ENCODE data around the gene CD4. TPM values are rescaled to one million over a fixed set of nuclear protein-coding genes. Genes with fewer than 3 reads are reported as not detected.
"Not testable (repeated sequence)": the region's sequence is repeated elsewhere in the genome, so short reads cannot be mapped to it uniquely, and the experiment has no call there.

The CD4 gene
- total RNA-seq, 1 donor from 2014 or later: not detected

DNA sequence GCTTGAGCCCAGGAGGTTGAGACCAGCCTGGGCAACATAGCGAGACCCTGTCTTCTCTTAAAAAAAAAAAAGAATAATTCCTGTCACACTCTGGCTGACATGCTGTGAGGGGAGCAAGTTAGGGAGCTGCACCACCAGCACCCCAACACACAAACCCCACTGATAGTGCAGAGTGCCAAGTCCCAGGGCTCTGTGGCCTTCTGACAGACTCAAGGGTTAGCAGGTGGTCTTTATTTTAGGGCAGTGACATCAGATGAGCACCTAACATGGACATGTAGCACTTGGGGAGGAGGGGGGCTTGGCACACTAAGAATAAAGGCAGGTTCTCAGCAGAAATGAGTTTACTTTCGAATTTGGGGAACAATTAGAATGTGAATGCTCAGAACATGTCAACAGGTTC lies 69.5 kb downstream of the CD4 start:
- Histone ChIP-seq H3K36me3 (ENCODE audit: control insufficient read depth, insufficient read depth, low read length) (peaks cover 50% of the 10 kb centered on the region), H3K4me3 (ENCODE audit: low read depth, low read length) (no peak overlapping the region), H3K27me3 (ENCODE audit: control insufficient read depth, insufficient read depth, low read length) (no peaks in the 10 kb centered on the region)
- TF ChIP-seq, protein P1, sequence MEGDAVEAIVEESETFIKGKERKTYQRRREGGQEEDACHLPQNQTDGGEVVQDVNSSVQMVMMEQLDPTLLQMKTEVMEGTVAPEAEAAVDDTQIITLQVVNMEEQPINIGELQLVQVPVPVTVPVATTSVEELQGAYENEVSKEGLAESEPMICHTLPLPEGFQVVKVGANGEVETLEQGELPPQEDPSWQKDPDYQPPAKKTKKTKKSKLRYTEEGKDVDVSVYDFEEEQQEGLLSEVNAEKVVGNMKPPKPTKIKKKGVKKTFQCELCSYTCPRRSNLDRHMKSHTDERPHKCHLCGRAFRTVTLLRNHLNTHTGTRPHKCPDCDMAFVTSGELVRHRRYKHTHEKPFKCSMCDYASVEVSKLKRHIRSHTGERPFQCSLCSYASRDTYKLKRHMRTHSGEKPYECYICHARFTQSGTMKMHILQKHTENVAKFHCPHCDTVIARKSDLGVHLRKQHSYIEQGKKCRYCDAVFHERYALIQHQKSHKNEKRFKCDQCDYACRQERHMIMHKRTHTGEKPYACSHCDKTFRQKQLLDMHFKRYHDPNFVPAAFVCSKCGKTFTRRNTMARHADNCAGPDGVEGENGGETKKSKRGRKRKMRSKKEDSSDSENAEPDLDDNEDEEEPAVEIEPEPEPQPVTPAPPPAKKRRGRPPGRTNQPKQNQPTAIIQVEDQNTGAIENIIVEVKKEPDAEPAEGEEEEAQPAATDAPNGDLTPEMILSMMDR (IDR thresholded peaks at IDR 0.05; ENCODE audit: insufficient read depth, low read length, severe bottlenecking): no peak
- FAIRE-seq: no peak
- no peak for DNase-seq (ENCODE audit: low read depth)

DNA sequence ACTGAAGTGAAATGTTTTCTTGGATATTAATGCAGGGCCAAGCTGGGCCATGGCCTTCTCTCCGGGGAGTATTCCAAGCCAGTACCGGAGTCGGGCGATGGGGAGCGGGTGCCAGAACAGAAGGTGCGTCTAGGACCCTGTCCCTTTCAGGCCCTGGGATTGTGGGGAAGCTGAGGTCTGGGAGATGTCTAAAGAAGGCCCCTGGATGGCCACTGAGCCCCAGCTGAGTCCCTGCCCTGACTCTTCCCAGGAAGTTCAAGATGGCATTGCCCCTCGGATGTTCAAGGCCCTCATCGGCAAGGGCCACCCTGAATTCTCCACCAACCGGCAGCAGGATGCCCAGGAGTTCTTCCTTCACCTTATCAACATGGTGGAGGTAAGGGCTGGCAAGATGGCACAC lies 70.8 kb downstream of the CD4 start:
- TF ChIP-seq, protein P1 (IDR thresholded peaks at IDR 0.05; ENCODE audit: insufficient read depth, low read length, severe bottlenecking): no peak
- Histone ChIP-seq H3K4me3 (ENCODE audit: low read depth, low read length) (no peak overlapping the region), H3K36me3 (ENCODE audit: control insufficient read depth, insufficient read depth, low read length) (peaks cover 55% of the 10 kb centered on the region)

DNA sequence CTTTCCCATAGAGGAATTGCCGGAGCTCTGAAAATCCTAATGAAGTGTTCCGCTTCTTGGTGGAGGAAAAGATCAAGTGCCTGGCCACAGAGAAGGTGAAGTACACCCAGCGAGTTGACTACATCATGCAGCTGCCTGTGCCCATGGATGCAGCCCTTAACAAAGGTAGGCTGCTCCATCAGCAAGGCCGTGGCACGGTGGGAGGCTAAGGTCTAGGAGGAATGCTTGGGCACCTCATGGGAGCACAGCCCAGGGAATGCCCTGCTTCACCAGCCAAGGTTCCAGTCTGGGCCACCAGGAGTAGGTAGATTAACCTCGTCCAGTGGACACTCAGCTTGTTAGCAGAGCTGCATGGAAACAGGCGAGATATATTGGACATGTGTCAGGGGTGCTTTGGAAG lies 71.6 kb downstream of the CD4 start:
- no peak for DNase-seq (ENCODE audit: low read depth)
- no peaks in the 10 kb centered on the region for H3K27me3 ChIP-seq (ENCODE audit: control insufficient read depth, insufficient read depth, low read length)
- H3K36me3 ChIP-seq (ENCODE audit: control insufficient read depth, insufficient read depth, low read length): peaks cover 55% of the 10 kb centered on the region
- FAIRE-seq: no peak
- TF ChIP-seq, protein P1 (IDR thresholded peaks at IDR 0.05; ENCODE audit: insufficient read depth, low read length, severe bottlenecking): no peak
- no peak overlapping the region for H3K4me3 ChIP-seq (ENCODE audit: low read depth, low read length)

More for the DNA sequence above, 70.8 kb downstream of the CD4 start:
- H3K27me3 ChIP-seq (ENCODE audit: control insufficient read depth, insufficient read depth, low read length): no peaks in the 10 kb centered on the region
- FAIRE-seq (no peak), DNase-seq (ENCODE audit: low read depth) (no peak)

DNA sequence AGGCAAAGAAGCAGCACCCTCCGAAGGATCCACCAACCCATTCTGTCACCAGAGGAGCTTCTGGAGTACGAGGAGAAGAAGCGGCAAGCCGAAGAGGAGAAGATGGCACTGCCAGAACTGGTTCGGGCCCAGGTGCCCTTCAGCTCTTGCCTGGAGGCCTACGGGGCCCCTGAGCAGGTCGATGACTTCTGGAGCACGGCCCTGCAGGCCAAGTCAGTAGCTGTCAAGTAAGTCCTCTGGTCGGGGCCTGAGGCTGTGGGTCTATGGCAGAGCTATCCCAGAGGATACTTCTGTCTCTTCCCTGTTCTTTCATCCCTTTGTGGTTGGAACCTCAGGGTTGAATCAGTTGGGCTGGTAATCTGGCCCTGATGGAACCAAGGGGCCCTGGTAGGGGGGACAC lies 72.1 kb downstream of the CD4 start:
- no peak overlapping the region for H3K4me3 ChIP-seq (ENCODE audit: low read depth, low read length)
- FAIRE-seq (no peak), DNase-seq (ENCODE audit: low read depth) (no peak)
- H3K36me3 ChIP-seq (ENCODE audit: control insufficient read depth, insufficient read depth, low read length): peaks cover 50% of the 10 kb centered on the region
- TF ChIP-seq, protein P1 (IDR thresholded peaks at IDR 0.05; ENCODE audit: insufficient read depth, low read length, severe bottlenecking): no peak
- H3K27me3 ChIP-seq (ENCODE audit: control insufficient read depth, insufficient read depth, low read length): no peaks in the 10 kb centered on the region

DNA sequence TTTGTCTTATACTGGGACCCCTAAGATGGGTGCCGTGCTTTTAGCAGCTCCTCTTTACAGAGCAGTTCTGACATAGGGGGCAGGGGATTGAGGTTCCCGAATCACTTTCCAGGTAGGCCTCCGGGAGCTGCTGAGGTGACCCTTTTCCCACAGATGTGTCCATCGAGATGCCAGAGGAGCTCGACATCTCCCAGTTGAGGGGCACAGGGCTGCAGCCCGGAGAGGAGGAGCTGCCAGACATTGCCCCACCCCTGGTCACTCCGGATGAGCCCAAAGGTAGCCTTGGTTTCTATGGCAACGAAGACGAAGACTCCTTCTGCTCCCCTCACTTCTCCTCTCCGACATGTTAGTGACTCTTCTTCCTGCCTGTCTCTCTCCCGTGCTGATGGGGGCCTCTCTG lies 73.7 kb downstream of the CD4 start:
- FAIRE-seq (no peak), DNase-seq (ENCODE audit: low read depth) (no peak)
- Histone ChIP-seq H3K36me3 (ENCODE audit: control insufficient read depth, insufficient read depth, low read length) (peaks cover 43% of the 10 kb centered on the region), H3K4me3 (ENCODE audit: low read depth, low read length) (no peak overlapping the region), H3K27me3 (ENCODE audit: control insufficient read depth, insufficient read depth, low read length) (no peaks in the 10 kb centered on the region)
- TF ChIP-seq, protein P1 (IDR thresholded peaks at IDR 0.05; ENCODE audit: insufficient read depth, low read length, severe bottlenecking): no peak

DNA sequence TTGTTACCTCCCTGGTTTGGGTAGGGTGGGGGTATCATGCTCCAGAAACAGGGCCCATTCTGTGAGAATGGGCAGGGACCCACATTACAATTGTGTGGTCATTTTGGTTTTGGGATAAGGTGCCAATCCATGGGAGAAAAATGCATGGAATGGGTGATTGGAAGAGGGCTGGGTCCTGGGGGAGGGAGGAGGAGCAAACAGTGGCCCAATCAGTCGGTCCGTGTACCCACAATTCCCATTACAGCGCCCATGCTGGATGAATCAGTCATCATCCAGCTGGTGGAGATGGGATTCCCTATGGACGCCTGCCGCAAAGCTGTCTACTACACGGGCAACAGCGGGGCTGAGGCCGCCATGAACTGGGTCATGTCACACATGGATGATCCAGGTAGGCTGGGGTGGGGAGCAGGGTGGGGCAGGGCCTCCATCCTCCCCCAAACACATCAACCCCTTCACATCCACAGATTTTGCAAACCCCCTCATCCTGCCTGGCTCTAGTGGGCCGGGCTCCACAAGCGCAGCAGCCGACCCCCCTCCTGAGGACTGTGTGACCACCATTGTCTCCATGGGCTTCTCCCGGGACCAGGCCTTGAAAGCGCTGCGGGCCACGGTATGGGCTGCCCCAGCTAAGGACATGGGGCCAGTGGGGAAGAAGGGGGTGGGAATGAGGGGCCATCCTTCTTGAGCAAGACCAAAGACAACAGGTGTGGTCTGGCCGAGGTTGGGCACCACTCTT lies 74.4 kb downstream of the CD4 start:
- peaks cover 39% of the 10 kb centered on the region for H3K36me3 ChIP-seq (ENCODE audit: control insufficient read depth, insufficient read depth, low read length)

DNA sequence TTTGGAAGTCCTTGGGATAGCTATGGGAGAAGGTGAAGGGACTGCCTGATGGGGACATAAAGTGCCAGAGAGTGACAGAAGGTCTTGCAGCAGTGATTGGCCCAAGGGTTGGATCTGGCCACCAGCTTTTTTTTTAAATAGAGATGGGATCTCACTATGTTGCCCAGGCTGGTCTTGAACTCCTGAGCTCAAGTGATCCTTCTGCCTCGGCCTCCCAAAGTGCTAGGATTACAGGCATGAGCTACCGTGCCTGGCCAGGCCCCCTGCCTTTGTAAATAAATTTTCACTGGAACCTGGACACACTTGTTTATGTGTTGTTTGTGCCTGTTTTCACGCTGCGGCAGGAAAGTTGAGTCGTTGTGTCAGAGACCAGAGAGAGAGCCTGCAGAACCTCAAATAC lies 76.0 kb downstream of the CD4 start:
- peaks cover 43% of the 10 kb centered on the region for H3K36me3 ChIP-seq (ENCODE audit: control insufficient read depth, insufficient read depth, low read length)
- DNase-seq (ENCODE audit: low read depth); FAIRE-seq; H3K4me3 ChIP-seq (ENCODE audit: low read depth, low read length); H3K27me3 ChIP-seq (ENCODE audit: control insufficient read depth, insufficient read depth, low read length): not testable (repeated sequence)

More for the DNA sequence above, 74.4 kb downstream of the CD4 start:
- FAIRE-seq (no peak), DNase-seq (ENCODE audit: low read depth) (no peak)
- TF ChIP-seq, protein P1 (IDR thresholded peaks at IDR 0.05; ENCODE audit: insufficient read depth, low read length, severe bottlenecking): no peak
- Histone ChIP-seq H3K27me3 (ENCODE audit: control insufficient read depth, insufficient read depth, low read length) (no peaks in the 10 kb centered on the region), H3K4me3 (ENCODE audit: low read depth, low read length) (no peak overlapping the region)
